Stimulated activated CD8-positive, alpha-beta memory T cell treated with anti-CD3 and anti-CD28 coated beads, Interleukin-4, amount 100 ng/mL, for 24 hours (primary cell): ENCODE data around the gene PHACTR3.

Experiments
- DNase-seq: peaks from one replicate; pipeline ENCODE4 v3.0.0-alpha.2; 2020; ENCODE audit warnings: low read depth

PHACTR3 gene

DNA sequence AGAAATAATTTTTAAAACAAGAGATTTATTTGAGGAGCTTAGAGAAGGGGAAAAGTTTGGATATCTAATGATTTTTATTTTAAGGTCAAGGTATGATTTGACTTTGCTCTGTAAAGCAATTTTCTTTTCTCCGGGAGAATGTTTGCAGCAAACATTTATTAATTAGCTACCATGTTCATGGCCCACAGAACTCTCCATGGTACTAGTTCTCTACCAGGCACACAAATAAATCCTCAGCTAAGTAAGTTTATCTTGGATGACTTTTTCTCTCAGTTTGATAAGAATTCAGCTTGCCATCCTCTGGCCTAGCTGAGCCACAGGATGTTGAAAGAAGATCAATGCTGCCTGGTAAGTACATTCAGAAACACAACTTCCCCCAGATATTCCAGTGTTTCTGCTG, 94.3 kb downstream of the PHACTR3 start:
- DNase-seq: no peak

DNA sequence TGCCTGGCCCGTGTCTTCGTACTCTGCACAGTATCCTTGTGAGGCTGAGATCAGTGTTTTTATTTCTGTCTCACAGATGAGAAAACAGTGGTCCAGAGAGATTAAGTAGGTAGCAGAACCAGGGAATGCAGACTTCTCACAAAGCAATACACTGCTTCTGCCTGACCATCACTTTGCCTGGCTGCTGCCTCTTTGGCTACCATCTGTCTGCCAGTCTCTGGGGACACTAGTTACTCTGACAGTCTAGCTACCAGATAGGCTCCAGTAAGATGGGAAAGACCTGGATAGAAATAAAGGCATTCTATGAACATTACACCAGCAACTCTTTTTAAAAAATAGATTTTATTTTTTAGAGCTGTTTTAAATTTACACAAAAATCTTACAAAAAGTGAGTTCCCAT, 96.9 kb downstream of the PHACTR3 start:
- DNase-seq: no peak

DNA sequence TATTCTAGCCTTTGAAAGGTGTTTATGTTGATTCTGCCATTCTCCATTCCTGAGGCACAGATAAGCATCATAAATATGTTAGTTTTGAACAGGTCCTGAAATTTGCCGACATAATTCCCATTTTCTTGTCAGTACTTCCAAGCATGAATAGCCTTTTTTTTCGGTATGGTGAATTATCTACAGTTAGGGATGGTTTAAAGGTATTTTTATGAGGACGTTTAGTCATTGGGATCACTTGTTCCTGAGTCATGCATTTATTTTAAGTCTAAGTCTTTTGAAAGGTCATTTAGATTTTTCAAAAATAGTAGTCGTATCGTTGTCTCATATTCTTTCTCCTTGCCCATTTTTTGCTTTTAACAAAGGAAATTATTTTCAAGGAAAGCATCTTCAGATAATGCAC, 98.7 kb downstream of the PHACTR3 start:
- no peak for DNase-seq

DNA sequence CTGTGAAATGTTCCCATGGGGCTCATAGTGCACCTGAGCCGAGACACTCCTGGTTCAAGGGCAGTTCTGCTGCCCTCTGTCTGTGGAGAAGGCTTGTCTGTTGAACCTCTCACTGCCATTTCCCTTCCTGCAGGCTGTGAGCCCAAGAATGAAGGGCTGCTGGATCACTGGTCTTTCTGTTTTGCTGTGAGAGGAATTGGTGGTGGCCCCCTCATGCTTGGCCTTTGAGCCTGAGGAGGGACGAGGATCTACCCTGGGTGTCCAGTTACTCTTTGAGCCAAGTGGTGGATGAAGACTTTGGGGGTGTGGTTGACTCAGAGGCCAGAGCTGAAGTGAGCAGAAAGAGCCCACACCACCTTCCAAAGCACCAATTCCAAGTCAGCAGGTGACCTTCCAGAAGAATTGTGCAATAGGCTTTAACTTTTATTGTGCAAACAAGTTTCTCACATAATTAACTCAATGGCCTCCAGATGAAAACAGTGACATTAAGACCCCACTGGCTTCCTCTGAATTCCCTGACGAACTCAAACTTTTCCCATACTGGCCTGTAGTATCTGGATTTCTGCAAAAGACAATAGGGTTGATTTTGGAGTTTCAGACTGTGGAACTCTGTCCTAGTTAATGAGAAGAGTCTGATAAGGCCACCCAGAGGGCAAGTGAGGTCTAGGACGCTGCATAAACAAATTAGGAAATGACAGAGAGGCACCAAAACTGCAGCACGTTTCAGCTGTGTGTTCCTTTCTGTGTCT, 101.5 kb downstream of the PHACTR3 start:
- DNase-seq: no peak

DNA sequence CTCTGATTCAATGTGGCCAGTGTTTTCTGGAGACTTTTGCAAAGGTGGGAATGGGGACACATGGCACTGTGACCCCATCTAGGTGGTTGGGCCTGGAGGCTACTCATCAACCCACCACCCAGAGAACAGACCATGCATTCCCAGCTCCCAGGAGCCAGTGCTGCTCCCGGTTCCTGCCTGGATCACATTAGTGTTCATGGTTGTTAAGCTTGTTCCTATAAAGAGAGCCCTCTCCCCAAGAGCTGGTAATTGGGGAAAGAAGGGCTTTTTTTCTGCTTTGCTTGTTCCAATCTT, 102.0 kb downstream of the PHACTR3 start:
- DNase-seq: no peak

DNA sequence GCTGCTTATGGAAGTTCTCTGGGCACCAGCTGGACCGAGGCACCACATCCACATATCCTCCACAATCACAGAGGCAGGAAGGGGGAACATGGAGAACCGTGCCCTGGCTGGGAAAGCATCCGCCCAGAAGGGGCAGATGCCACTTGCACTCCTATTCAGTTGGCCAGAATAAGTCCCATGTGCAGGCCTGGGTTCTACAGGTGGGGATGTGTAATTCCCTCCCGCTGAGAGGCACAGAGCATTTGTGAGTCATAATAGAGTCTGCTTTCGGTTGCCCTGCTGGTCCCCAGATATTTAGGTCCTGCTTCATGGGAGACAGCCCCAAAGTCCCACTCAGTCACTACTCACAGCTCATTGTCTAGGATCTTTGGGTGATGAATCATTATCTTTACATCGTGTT, 104.0 kb downstream of the PHACTR3 start:
- no peak for DNase-seq

DNA sequence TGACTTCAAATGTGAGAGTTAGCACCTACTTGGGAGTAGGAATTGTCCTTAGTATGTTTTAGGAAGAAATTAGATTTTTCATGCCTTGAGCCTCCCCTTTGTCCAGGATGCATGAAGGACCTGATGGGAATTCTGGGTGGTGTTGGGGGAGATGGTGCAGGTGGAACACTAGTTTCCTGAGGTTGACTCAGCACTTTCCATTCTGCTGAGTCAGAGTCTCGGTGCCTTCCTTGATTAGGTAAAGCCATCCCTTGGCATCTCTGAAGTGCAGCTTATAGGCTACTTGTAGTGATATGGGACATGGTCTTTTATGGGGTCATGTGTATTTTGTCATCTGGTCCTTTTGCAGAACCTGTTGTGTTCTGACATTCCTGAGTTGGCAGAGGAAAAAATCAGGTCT, 105.3 kb downstream of the PHACTR3 start:
- no peak for DNase-seq

DNA sequence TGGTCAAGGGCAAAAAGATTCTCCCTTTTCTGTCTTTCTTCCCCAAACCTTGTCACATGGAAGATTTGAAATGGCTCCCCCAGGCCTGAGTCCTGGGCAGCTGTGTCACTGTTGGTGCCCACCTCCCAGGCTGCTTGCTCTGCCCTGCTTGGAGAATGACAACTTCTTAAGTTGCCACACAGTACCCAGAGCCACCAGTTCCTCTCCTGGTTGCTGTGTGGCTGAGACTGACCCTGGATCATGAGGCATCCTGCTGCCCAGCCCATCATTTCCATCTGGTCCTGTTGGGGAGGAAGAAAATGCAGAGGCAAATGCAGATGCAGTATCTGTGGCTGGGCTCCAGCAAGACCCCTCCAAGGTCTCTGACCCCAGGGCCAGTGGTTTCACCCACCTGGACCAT, 113.7 kb downstream of the PHACTR3 start:
- no peak for DNase-seq

DNA sequence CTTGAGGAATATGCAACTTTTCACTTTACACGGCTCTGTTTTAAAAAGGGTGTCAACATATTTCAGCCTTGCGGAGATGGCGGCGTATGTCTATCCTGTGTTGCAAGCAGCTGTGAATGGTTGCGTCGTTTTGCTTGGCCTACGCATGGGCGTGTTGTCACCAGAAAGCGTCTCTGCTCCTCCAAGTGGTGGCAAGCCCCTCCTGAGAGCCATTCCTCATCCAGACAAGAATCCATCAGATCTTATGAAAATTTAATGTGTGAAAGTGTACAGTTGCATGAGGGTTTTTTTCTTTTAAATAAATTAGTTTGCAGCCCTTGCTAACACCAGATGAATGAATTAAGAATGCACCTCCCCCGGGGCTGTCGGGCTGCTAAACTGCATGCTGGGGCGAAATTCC, 114.4 kb downstream of the PHACTR3 start:
- no peak for DNase-seq

DNA sequence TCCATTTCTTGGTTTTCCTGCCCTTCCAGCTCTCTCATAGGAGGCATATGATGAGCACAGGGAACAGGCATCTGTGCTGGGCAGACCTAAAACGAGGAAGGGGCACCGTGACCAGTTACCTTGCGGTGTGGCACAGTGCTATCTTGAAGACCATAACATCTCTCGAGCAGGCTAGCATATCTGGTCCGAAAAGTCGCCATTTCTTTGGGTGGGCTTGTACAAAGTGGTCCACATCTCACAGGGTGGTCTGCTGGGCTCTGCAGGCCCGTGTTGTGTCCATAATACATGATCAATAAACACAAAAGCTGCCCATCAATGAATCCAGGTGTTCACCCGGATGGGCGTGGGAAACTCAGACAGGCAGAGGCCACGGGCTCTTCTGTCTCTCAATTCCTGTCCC, 115.7 kb downstream of the PHACTR3 start:
- DNase-seq: no peak

DNA sequence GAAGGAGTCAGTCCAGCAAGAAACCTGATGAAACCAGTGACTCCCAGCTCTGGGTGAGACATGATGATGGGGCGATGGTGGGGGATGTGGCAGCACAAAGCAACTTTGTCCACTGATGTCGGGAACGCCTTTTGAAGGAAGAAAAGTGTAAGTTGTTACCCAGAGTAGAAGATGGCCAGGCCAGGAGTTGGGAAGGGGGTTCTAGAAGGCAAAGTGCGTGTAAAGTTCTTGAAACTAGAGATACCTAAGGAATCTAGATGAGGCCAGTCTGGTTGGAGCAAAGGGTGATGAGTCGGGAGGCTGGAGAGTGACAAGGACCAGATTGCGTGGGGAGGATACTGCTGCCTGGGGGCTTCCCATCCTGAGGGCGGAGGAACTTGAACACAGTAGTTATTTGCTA, 117.0 kb downstream of the PHACTR3 start:
- no peak for DNase-seq

DNA sequence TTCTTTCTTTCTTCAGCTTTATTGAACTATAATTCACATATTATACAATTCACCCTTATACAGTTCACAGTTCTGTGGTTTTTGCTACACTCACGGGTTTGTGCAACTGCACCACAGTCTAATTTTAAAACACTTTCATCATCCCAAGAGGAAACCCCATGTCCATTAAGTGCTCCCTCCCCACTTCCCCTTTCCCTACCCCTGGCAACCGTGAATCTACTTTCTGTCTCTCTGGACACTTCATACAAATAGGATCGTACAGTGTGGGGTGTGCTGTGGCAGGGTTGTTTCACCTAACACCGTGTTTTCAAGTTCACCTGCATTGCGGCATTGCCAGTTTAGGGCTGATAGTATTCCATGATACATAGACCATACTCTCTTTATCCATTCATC, 118.8 kb downstream of the PHACTR3 start:
- DNase-seq: no peak

DNA sequence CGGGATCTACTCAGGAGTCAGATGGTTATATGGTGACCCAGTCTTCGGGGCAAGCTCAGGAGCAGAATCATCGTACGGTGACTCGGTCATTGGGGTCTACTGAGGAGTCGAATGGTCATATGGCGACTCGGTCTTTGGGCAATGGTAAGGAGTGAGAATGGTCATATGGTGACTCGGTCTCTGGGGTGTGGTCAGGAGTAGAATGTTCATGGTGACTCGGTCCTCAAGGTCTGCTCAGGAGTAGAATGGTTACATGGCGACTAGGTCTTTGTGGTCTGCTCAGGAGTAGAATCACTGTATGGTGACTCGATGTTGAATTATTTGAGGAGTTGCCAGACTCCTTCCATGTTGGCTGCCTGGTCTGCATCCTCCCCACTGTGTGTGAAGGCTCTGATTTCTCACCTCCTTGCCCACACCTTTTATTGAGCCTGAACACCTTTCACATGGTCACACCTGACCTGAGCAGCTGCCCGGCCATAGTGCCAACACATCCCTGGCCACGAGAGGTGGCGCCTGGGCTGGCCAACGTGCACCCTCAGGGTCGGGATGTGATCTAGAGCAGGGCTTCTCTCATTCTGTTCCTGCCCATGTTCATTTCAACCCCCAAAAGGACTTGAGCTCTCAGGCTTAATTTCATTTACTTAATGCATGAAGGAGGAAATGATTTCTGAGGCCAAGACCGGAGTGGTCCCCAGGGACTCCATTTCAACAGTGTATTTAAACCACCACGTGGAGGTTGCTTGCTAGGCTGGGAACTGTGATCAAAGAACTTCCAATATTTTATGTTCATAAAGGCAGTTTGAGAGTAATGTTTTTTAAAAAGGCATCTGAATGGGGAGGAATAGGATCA, 119.5 kb downstream of the PHACTR3 start:
- DNase-seq: no peak

DNA sequence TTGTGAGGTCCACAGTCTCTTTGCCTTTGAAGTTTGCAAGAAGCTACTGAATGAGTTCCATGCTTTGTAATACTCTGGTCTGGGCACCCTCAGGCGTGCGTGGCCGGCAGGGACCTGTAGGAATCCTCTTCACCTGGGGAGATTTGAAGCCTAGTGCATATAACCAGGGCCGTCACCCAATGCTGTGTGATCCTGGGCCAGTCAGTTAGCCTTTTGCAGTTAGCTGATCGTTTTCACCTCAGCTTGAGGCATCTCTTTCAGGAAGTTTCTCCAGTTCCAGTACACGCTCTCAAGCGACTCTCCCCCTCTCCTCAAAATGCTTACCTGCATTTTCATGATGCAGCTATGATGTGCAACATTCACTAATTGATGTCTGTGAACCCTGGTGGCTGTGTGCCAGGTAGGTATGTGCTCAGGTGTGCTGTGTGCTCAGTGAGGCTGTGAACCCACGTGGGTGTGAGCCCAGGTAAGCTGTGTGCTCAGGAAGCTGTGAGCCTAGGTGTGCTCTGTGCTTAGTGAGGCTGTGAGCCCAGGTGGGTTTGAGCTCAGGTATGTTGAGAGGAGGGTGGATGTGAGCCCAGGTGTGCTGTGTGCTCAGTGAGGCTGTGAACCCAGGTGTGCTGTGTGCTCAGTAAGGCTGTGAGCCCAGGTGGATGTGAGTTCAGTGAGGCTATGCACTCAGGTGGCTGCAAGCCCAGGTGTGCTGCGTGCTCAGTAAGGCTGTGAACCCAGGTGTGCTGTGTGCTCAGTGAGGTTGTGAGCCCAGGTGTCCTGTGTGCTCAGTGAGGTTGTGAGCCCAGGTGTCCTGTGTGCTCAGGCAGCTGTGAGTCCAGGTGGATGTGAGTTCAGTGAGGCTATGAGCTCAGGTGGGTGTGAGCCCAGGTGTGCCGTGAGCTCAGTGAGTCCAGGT, 120.4 kb downstream of the PHACTR3 start:
- DNase-seq: no peak

DNA sequence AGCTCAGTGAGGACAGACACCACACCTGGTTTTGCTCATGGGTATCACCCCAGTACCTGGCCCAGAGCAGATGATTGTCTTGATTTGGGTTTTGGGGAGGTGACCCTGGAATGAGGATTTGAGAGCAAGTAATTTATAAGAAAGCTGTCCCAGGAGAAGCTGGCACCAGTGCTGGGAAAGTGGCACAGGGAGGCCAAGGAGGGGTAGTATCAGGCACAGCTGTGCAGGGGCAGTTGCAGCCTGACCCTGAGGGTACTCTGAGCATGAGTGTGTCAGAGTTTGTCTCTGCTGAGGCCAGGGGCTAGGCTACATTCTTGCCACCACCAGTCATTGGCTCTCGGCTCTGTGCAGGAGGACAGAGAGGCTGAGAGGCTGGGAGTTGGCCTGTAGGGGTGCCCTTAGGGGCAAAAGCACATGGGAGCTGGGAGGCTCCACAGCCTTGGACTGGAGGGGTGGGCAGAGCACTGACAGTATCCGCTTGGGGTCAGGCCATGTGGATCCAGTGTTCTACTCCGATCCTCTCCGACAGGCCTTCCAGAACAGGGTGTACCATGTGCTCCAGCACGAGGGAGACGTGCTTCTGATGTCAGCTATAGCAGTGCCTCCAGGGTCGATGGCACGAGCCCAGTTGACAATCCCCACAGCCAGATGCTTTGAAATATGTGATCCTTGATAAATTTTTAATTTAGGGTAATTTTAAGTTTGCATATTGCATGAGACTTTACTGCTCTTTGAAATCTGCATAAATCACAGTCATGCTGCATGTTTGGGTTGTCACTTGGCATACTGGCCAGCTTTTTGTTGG, 121.3 kb downstream of the PHACTR3 start:
- no peak for DNase-seq

DNA sequence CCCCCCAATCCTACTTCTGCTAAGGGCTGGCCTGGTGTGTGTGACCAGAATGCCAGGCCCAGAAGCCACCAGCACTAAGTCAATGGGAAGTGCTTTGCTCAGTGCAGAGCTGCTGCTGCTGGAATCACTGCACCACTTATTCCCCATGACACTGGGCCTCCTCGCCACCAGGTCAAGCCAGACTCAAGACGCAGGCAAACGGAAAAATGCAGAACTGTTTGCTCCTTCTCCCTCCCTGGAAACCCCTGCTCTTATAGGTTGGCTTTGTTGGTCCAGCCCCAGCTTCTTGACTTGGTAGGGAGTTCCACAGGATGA, 121.9 kb downstream of the PHACTR3 start:
- no peak for DNase-seq

DNA sequence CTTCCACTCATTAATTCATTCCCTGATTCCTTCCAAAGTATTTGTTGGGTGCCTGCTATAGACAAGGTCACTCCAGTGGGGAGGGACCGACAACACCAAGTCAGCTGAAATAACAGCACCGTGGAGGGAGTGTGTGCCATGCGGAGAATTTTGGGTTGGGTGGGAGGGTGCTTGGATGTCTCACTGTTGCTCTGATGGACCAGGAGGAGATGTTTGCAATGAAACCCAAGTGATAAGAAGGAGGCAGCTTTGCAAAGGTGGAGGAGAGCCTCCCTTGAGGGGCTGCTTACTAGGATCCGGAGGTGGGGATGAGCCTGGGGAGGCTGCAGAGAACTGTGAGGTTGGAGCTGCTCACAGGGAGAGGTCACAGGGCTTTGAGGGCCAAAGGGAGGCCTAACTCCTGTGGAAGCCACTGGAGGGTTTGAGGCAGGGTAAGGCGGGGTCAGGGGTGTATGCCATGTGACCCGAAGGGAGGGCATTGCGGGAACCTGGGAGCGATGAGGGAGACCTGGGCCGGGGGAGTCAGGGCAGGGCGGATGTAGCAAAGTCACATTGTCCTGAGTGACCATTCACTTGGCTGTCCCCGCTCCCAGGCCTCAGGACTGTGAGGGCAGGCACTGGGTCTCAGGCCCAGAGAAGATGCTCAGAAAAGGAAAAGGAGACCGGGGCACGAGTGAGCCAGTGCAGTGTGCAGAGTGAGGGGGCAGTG, 124.5 kb downstream of the PHACTR3 start:
- DNase-seq: no peak

DNA sequence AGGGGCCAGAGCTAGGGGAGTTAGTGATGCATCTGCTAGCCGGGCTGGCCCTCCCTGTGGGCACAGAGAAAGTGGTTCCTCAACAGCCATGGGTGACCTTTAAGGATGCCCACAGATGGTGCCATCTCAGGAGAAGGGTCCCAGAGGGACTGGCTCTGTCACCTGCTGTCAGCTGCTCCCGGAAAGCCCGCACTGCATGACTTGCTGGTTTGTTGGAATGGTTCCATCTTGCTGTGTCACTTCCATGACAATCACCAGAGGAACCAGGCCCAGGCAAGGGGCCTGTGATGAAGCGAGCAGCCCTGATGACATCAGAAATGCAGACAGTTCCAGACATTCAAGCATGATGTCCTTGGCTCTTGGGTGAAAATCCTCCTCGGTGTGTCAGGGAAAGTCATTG, 125.2 kb downstream of the PHACTR3 start:
- no peak for DNase-seq

DNA sequence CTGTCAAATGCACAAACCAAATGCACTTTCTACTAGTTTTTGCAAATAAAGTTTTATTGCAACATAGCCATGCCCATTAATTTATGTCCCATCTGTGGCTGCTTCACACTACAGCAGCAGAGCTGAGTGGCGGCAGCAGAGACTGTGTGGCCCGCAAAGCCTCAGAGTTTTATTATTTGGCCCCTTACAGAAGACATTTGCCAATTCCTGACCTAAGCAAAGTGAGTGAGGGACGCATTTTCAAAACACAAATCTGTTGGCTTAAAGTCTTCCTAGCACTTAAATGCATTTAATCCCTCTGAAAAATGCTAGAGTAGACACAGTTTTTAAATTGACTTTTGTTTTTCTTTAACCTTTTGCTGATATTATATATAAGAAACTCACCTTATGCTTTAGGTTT, 126.4 kb downstream of the PHACTR3 start:
- DNase-seq: no peak

DNA sequence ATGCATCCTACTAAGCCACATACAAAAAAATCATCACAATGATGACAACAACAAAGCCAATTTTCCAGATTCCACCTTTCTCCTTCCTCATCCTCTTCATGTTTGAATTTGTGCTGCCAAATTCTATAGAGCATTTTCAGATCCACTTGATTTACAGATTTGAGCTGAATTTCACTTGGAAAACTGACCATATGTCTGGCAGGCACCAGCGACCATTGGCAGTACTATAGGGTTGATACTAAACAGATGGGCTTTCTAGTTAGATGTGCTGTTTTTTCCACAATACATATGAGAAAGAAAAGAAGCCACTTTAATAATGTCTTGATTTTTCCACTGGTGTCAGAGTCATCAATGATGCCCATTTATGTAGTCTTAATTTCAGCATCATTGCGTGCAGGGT, 127.0 kb downstream of the PHACTR3 start:
- DNase-seq: no peak

DNA sequence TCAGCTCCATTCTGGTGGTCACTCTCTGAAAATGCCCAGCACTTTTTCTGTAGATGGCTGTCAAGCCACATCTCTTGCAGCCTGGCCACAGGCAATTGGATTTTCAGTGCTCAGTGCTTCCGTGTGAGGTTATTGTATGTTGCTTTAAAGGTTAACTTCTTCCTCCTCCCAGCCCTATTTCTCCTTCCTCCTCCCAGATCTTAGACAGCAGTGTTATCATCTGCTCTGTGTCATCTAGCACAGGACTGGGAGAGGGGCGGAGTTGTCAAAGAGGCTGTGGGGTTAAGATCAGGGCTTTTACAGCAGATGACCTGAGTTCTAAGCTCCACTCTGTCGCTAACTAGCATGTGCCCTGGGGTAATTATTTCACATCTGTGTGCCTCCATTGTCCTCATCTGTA, 129.0 kb downstream of the PHACTR3 start:
- DNase-seq: no peak

DNA sequence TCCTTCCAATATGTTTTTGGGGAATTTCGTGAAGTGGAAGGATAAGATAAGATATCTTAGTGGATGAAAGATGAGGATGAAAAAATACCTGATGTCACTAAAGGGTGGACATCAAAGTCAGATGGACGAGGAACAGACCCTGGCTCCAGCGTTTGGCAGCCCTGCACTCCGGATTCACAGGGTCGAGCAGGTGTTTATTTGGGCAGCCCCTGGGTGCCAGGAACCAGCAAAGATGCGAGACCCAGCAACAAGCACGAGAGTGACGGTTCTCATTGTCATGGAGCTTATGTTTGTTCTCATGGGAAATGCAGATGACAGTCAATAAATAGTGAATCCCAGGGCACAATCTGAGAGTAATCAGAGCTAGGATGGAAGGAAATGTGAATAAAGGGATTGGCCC, 131.1 kb downstream of the PHACTR3 start:
- DNase-seq: no peak
